HG03378 (cell line): Measurements from ENCODE around the gene MATN1.

ENCODE experiments used
- ATAC-seq: cut with Tn5 transposase; IDR thresholded peaks from one replicate; pipeline ENCODE4 v1.9.1; 2021; ENCODE audit warnings: mild to moderate bottlenecking, moderate library complexity; ENCODE audit not compliant: unreplicated experiment

The MATN1 gene

DNA sequence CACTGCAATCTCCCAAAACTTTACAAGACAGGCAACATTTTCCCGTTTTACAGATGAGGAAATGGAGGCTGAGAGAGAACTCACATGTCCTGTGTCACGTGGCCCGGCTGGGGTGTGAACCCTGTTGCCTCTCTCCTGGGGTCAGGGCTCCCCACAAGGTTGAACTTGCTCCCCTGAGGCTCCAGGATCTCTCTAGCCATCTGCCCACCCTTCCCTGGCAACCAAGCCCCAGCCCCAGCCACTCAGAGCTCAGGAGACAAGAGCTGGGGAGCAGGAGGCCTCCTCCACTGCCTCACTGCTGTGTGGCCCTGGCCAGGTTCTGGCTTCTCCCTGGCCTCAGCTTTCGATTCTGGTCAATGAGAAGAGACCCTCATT lies 22.4 kb upstream of the MATN1 start:
- no peak for ATAC-seq

DNA sequence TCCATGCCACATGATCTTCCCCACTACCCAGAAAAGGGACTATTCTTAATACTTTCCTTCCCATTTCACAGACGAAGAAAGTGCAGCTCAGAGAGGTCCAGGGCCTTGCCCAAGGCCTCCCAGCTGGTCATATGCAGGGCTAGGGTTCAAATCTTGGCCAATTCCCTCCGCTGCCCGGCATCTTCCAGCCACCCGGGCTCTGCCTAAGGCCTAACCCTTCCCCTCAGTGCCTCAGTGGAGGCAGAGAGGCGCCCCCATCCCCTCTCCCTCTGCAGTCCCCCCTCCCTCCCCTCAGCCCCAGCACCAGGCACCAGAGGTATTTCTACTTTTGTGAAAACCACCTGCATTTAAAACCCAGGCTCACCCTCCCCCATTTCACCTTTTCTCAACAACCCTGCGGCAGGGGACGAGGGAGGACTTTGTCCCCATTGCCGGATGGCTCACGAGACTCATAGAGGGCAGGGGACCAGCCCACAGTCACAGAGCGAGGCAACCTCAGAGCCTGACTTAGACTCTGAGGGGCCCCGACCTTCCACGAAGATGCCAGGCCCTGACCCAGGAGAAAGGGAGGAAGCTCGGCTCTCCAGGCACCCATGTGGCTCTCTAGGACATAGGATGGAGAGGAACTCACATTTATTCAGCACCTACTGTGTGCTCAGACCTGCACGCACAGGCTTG lies 21.9 kb upstream of the MATN1 start:
- no peak for ATAC-seq

DNA sequence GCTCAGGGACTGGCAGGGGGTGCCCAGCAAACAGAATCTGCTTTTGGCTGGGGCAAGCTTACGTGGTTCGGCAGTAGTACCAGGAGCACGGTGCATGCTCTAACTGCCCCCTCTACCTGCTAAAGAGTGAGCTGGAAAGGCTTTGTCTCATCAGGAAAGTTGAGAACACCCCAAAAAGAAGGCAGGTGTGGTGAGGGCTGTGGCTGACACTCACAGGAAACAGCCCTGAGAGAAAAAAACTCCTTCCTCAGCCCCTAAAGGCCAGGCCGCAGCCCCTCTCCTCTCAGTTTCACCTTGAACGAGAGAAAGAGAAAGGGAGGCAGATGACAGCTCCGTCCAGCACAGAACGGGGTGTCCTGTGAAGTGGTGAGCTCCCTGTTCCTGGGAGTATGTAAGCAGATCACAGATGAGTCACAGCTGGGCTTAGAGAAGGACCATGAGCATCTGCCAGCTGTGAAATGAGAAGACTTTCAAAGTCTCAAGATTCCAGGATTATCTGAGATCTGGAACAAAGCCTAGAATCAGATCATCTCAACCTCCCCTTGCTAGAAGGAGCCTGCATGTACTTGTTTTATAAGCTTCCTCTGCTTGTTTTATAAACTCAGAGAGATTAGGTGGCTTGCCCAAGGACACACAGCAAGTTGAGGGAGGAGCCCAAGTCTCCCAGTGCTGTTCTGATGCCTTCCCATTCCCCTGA lies 20.8 kb upstream of the MATN1 start:
- ATAC-seq: no peak

DNA sequence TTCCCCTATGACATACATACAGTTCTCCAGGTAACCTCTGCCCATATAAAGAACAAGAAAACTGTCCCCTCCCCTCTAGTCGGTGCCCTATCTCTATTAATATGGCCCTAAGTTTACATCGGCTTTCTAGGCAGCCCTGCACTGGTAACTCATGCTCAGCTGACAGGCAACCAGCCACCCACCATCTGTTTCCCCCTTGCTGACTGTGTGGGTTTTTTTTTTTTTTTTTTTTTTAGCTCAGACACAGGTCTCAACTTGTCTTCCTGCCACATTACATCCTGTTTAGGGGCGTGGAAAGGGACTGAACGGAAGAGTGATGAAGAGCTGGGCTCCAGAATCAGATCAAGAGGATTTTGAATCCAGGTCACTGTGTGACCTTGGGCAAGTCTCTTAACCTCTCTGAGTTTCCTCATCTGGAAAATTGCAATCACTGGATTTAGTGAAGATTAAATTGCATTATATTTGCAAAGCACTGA lies 20.2 kb upstream of the MATN1 start:
- no peak for ATAC-seq

DNA sequence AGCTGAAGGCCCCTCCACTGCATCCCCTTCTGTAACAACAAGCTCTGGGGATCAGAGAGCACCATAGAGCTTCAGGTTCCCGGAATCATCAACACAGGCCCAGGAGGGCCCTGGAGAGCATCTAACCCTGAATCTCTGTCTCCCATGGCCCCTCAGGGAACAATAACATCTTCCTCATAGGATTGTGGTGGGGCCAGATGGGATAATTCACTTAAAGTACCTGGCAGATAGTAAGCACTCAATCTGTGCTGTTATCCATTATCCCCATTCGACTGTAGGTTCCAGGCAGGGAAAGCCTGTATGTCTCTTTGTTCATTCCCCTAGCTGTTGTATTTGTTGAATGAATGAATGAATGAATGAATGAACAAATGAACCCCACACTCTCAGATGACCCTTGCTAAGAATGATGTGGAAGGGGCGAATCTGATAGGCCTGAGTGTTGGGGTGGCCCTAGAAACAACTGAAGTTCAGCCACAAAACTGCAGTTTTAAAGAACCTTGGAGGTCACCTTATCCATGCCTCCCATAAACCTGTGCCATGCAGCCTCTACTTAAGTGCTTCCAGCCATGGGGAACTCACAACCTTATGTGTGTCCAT lies 19.7 kb upstream of the MATN1 start:
- no peak for ATAC-seq

DNA sequence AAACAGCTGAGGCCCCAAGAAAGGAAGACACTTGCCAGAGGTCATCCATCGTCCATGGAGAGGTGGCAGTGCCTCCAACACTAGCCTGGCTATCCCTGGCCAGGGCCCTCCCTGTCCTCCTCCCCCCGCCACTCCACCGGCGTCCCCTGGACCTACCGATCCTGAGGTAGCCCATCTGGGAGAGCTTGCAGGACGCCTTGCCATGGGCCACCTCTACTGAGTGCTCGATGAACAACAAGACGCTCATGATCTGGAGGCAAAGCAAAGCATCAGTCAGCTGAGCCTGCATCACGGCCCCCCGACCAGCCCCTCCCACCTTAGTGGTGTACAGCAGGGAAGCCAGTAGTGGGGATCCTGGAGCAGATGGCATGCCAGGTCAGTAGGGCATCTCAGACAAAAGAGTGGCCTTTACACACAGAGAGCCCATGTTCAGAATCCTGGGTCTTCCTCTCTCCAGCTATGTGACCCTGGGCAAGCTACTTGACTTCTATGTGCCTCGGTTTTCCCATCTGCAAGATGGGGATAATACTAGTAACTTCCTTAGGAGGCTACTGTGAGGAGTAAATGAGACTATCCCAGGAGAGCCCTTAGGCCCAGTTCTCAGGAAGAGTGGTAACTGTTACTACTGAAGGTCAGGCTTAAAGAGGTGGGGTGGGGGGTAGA lies 19.0 kb upstream of the MATN1 start:
- ATAC-seq: no peak

DNA sequence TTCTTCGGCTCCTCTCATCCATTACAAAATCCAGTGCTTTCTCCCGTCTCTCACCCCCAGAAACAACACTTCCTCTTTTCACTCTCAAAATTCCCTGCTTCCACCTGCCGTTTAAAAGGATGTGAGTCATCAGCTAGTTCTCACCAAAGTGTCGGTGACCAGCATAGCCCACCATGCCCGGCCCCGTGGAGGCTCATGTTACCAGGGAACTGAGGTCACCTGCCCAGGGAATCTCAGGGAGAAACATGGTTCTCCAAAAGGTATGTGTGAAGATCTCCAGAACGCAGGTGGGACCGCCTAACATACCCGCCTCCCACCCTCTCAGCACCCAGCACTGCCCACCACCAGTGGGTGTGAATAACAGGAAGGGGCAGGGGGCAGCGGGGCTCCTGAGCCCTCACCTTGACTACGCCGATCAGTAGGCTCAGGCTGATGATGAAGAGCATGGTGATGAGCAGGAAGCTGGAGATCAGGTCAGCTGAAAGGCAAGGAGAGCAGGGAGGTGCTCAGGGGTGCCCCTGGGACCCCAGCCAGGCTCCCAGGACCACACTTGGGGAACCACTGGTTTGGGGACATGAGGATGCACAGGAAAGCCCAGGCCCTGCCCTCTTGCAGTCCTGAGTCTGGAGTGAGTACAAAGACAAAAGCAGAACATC lies 18.0 kb upstream of the MATN1 start:
- ATAC-seq: no peak

DNA sequence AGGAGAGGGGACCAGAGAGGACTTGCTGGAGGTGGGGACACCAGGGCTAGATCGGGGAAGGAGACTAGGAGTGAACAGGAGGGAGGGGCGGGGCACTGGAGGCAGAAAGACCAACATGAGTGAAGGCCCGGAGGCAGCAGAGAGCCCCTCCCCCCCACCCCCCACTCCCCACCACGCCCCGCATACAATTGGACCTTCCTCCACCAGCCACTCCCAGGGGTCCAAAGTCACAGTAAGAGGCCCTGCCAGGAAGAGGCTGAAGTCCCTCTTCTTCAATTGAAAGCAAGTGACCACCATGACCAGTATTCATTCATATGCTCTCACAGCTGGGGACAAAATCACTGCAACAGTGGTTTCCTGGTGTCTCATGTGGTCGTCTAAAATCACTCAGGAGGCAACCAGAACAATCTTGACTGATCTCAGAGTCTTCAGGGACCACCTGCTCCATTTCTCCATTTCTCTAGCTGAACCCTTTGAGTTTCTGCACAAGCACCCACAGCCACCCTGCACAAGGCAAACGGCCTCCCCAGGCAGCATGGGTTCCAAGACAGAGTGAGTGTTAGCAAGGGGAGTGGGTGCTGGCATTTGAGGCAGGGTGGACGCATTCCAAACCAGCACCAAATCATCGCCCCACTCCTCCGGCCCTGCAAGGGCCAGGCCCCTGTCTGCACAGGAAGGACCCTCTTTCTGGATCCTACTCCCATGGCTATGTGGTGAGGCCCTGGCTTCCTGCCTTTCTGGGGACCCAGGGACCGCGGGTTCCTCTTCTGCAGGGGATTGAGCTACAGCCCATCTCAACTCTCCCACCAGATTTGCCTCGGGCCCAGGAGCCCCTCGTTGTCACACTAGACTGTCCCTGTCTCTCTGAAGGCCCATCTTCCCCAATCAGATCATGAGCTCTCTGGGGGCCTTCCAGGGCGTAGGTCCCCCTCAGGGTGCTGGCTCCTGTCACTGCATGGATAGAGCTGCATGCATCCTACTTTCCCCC lies 17.2 kb upstream of the MATN1 start:
- no peak for ATAC-seq

DNA sequence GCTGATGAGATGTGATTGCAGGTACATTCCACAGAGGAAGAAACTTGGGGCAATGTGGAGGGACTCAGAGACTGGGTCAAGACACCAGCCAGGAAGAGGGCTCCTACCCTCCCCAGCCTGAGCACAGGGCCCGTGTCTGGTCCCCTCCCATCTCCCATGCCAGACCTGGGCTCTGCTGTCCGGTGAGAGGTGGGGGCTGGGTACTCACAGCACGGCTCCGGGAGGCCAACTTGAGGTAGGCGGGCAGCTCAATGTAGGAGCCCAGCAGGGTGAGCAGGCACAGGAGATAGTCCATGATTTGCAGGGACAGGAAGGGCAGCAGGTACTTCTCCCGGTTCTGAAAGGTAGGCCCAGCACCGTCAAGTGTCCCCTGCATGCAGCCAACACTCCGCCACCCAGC lies 16.2 kb upstream of the MATN1 start:
- ATAC-seq: no peak

DNA sequence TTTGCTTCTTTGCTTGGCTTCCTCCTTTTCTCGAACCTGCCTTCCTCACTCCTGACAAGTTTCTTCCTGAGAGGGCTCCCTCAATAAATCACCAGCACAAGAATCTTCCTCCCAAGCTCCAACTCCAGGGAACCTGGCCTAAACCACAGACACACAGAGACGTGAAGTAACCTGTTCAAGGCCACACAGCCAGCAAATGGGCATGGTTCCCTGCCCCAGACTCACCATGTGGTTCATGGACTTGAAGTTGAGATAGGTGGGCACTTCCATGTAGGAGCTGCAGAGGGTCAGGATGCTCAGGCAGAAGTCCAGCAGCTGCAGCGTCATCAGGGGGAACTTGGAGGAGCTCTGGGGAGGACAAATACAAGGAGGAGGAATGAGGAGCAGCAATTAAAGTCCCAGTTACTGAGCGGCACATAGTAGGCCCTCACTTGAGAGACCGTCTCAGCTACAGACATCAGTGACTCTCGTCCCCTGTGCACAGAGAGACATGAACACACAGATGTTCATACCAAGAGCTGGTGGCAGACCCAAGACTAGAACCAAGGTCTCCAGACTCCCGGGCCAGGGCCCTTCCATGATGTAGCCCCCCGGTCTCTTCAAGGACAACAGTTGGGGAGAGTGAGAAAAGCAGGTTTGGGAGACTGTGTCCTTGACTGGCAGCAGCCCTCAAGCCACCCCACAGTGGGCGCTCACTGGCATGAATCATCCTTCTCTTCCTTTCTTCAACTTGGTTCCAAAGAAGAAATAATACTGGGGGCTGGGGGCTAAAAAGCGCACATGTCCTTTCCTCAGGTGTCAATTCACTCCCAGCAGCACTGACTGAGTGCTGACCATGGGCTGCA lies 15.6 kb upstream of the MATN1 start:
- no peak for ATAC-seq

DNA sequence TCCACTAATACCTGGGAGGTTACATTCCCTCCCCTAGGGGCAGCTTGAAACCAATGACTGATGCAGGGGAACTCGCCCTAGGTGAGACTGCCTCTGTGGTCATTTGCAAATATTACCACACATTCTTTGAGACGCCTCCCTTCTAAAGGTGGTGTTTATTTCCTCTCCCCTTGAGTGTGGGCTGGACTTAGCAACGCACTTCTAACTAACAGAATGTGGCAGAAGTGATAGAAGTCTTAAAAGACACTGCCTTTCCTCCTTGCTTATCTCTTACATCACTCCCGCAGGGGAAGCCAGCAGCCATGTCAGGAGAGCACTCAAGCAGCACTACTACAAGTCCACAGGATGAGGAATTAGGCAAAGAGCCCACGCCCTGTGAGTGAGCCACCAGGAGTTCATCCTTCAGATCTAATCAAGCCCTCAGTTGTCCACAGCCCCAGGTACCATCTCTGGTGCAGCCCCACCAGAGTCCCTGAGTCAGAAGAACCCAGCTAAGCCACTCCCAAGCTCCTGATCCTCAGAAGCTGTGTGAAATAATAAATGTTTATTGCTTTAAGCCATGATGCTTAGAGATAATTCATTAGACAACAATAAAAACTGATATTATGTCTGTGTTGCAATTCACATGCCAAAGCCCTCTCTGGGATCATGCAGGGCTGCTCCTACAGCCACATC lies 14.8 kb upstream of the MATN1 start:
- no peak for ATAC-seq

DNA sequence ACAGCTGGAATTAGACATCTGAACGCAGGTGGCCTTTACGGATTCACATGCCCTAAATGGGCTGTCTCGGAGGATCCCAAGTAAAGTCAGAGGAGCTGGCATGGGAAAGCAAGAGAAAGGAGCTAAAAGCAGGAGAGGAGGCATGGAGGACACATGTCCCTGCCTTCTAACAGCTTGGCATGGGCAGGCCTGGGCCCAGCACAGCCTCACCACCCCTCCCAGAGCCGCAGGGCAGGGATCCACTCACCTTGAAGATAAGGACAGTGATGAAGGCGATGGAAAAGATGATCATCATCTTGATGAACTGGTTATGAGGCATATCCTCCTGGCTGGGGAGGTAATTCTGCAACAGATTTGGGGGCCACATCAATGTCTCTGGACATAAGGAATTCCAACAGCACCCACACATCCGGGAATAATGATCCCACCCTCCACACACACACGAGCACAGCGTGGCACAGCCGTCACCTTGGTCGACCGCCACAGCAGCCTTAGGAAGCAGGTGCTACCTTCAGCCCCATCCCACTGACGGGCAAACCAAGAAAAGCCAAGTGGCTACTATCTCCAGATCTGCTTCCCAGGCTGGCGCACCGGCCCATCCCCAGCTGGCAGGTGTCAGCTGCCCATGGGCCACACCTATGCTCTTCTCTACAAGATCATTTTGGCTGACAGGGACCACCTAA lies 14.1 kb upstream of the MATN1 start:
- no peak for ATAC-seq

DNA sequence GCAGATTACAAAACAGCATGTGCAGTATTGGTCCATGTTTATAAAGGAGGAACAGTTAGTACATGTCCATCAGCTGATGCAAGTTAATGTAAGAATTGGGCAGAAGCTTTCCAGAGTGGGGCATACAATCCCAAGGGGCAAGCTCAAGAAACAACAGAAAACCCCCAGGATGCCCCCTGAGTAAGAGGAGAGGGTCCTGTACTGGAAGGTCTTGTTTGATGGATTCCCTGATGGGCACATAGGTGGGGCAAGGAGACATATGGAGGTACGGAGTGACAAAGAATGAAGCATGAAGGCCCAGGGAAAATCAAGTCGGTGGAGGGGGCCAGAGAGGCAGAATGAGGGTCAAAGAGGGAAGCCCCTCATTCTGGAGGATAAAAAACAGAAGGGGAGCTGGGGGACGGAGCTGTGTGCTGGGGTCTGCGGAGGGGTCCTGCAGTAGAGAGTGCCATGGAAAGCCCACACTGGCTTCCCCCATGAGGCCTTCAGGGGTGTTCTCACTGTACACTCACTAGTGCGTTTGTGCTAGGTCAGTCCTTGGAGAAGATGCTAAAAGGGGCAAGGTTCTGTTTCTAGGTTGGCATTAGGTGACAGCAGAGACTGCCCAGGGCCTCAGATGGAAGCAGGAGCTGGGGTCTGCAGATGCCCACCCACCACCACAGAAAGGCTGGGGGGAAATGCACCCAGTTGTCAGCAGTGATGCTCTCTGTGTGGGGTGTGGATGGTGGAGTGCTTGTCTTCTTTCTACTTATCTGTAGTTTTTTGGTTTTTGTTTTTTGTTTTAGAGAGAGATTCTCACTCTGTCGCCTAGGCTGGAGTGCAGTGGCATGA lies 12.5 kb upstream of the MATN1 start:
- no peak for ATAC-seq

DNA sequence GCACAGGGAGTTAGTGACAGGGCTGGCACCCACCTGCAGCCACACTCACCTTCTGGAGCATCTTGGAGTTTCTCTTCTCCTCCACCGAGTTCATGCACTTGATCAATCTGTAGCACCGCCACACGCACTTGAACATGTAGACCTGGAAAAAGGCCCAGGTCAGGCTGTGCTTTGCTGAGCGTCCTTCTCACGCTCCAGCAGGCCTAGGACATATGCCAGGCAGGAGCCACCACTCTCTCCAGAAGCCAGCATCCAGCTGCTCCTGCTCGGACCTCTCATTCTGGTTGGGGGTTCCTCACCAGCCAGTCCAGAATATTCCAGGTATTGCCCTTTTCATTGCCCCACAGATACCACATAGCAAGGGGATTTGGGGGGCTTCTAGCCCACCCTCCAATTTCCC lies 11.7 kb upstream of the MATN1 start:
- no peak for ATAC-seq

DNA sequence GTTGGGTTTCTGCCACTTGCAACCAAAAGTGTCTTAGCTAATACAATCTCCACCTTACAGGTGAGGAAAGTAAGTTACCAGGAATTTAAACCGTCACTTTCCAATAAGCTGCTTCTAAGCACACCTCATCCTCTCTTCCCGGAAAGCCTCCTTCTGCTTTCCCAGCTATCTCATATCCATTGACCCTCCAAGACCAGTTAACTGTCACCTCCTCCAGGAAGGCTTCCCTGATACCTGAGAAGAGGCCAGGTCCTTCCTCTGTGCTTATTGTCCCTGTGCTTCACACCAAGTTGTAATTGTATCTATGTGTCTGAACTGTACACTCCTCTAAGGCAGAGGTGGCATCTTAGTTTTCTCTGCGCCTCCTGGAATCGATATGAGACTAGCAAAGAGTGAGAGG lies 11.2 kb upstream of the MATN1 start:
- ATAC-seq: no peak

DNA sequence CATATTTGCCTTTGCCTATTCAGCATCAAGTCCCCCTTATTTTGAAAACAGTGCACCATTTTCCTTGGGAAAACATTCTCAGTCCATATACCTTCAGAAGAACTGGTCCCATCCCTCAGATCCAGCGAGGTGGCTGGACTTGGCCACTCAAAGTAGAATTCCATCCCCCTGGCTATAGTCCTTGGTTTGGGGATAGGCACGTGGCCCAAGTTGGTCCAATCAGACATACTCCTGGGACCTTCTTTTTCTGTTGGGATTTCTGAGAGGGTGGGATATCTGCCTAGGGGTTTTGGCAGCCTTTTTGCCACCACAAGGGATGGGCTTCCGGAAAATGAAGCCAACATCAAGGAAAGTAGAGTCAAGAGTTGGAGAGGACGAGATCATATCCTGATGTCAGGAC lies 10.7 kb upstream of the MATN1 start:
- no peak for ATAC-seq

DNA sequence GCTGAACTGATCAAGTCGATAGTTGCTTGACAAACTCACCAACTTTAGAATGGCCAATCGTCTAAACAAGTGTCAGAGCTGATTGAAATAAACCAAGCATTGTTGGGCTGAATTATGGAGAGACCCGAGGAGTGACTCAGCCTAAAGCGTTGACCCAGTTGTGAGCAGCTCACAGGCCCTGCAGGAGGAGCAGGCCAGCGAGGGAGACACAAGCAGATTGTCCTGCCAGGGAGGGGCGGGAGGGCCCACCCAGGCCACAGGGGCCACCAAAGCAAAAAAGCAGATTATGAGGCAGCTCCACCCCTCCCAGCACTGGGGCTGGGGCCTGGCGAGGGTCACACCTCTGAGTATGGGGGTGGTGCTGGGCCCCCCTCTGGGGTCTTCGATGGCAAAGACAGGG lies 10.1 kb upstream of the MATN1 start:
- ATAC-seq: no peak
